A549 treated with GW870086 at 1 μM for 4 hours (cell line): ENCODE results near the gene OR8J1. TPM values are rescaled to one million over a fixed set of nuclear protein-coding genes. Genes with fewer than 3 reads are reported as not detected.

ENCODE experiments used
- total RNA-seq: library from RNA; stranded (reverse); fragments of 200-300 nt; extraction: Qiagen RNA extraction; gene quantifications from 5 replicates; pipeline ENCODE4 v1.2.3, GENCODE V29; 2022; ENCODE audit warnings: low read depth

The OR8J1 gene
- total RNA-seq = not detected in 5 replicates

GRCh38 chr11:56353991-56354390 lies at the start of gene OR8J1:
TSS of gene OR8J1 (plus strand) at chr11:56354291. CDS start at chr11:56360247, 5,956 bp downstream.

GRCh38 chr11:56314844-56315243 lies 39.2 kb upstream of the OR8J1 start, which contains the start of gene OR8K3:
TSS of gene OR8K3 (plus strand) at chr11:56315144. CDS start at chr11:56318307, 3,163 bp downstream.

GRCh38 chr11:56345739-56346138 lies 8.4 kb upstream of the OR8J1 start, which contains the start of gene OR8K1:
TSS of gene OR8K1 (plus strand) at chr11:56346039. CDS start at chr11:56346039, 0 bp downstream.

GRCh38 chr11:56375324-56375723 lies 21.2 kb downstream of the OR8J1 start, which contains the start of gene OR8U1:
TSS of gene OR8U1 (plus strand) at chr11:56375624. CDS start at chr11:56375624, 0 bp downstream.

Other genes starting within 250 kb of the OR8J1 start
- gene OR8H3, start 231.9 kb upstream of the OR8J1 start, total RNA-seq = not detected in 5 replicates
- gene OR8J3, start 214.1 kb upstream of the OR8J1 start, total RNA-seq = not detected in 5 replicates
- gene OR8K5, start 194.0 kb upstream of the OR8J1 start, total RNA-seq = not detected in 5 replicates
- not detected in 5 replicates for gene OR5J2, start 177.7 kb upstream of the OR8J1 start, total RNA-seq
- gene OR5T2, start 120.0 kb upstream of the OR8J1 start, total RNA-seq = not detected in 5 replicates
- not detected in 5 replicates for gene OR5T3, start 102.0 kb upstream of the OR8J1 start, total RNA-seq
- not detected in 5 replicates for gene OR5T1, start 80.1 kb upstream of the OR8J1 start, total RNA-seq
- gene OR8H1, start 62.0 kb upstream of the OR8J1 start, total RNA-seq = not detected in 5 replicates
- gene OR8K3, start 39.1 kb upstream of the OR8J1 start, total RNA-seq = not detected in 5 replicates
- gene OR8K1, start 8.3 kb upstream of the OR8J1 start, total RNA-seq = not detected in 5 replicates
- not detected in 5 replicates for gene OR8U1, start 21.3 kb downstream of the OR8J1 start, total RNA-seq
- gene OR5AL1, start 58.4 kb downstream of the OR8J1 start, total RNA-seq = not detected in 5 replicates
- not detected in 5 replicates for gene OR5M3, start 119.1 kb downstream of the OR8J1 start, total RNA-seq
- gene OR5M8, start 137.1 kb downstream of the OR8J1 start, total RNA-seq = not detected in 5 replicates
- gene OR5M11, start 189.0 kb downstream of the OR8J1 start, total RNA-seq = not detected in 5 replicates
- not detected in 5 replicates for gene OR5M10, start 223.4 kb downstream of the OR8J1 start, total RNA-seq